GM18870 (cell line): ENCODE results near the gene ANKRD27.
"Not testable (repeated sequence)": the region's sequence is repeated elsewhere in the genome, so short reads cannot be mapped to it uniquely, and the experiment has no call there.

Experiments
- ATAC-seq: cut with Tn5 transposase; IDR thresholded peaks from one replicate; pipeline ENCODE4 v1.9.1; 2021; ENCODE audit warnings: moderate library complexity; ENCODE audit not compliant: unreplicated experiment

Gene ANKRD27

DNA sequence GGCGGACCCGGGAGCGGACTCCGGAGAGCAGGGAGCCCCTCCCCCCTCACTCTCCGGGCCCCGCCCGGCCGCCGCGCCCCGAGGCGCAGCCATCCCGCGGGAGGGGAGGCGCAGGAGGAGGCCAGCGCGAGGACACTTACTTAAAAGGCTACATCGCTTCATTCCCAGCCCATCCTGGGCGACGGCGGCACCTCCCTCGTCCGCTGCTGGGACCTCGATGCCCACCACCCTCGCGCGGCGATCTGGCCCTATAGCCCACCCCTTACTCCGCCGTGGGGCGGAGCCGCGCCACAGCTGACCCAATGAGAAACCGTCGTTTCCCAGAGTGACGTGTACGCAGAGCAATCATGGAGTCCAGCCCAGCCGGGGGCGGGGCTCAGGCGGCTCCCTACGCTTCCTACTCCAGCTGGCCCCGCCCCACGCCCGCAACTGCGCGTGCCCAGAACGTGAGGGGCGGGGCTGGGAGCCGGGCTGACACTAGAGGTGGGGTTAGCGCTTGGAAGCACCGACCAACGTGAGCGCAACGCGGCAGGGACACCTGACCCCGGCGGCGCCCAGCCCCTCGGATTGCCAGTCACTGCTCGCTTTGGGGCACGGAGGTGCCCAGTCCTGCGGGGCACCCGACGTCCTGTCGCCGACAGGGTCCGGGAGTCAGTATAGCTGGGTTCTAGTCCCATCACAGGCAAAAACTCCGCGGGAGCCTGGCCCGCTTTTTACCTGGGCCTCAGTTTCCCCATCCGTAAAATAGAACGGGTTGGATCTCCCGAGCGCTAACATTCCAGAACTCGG is at the start of gene ANKRD27:
Gene ANKRD27 (minus strand): TSS at position 250 of the 789 bp plus-strand sequence. CDS start 16,165 bp downstream, outside the sequence.
- peak; percentile 98 for ATAC-seq

DNA sequence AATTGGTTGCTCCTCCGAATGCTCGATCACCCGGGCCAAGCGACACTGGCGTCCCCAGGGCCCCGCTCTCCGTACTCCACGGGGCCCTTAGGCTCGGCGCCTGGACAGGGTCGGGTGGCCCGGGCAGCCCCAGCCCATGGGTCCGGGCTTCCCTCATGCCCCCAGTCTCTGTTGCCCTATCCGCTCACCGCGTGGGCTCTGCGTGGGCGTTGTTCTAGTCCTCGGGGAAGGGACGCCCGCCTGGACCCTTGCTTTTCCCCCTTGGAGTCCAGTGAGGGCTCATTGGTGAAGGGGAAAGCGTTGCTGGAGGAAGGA is 45.9 kb upstream of the ANKRD27 start:
- ATAC-seq: no peak

DNA sequence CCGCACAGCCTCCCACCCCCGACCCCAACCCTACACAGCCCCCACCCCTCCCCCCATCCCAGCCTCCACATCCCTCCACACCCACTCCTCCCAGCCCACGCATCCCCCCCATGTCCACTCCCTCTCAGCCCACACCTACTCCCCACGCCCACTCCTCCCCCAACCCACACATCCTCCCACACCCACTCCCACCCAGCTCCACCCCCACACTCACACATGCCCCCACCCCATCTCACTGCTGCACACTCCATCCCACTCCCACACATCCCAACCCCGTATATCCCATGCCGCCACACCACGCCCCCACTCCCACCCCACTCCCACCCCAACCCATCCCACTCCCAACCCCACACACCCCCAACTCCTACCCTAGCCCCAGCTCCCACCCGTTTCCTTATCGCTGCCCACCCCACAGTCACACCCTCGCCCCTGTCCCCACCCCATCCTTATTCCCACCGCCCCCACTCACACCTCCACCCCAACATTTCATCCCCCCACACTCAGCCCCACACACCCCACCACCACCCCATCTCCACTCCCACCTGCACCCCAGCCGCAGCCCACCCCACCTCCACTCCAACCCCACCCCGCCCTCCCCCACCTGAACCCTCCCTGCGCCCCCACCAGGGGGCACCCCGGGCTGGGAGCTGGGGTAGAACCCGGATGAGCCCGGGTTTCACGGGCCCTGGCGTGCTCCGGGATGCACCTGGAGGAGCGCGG is 45.4 kb upstream of the ANKRD27 start:
- no peak for ATAC-seq

DNA sequence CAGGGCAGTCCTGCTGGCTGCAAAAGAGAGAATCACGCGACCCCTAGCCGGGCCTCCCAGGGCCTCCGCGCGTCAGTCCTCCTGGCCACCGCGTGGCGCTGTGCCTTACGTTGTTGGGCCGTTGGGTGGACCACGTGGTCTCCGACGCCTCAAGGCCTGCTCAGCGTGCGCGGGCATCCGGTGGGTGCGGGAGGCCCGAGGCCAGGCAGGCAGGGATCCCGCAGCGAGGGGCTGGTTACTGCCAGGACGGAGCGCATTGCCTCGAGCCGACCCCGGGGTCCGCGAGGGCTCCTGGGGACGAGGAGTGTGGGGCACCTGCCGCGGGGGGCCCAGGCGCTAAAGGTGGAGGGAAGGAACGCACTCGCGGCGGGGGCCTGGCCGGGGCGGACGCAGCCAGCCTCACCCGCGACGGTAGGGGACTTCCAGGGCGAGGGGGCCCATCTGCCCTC is 44.7 kb upstream of the ANKRD27 start, which contains the start of gene TDRD12:
Gene TDRD12 (plus strand): TSS at position 157 of the 449 bp plus-strand sequence. CDS start 306 bp downstream, outside the sequence.
- no peak for ATAC-seq

DNA sequence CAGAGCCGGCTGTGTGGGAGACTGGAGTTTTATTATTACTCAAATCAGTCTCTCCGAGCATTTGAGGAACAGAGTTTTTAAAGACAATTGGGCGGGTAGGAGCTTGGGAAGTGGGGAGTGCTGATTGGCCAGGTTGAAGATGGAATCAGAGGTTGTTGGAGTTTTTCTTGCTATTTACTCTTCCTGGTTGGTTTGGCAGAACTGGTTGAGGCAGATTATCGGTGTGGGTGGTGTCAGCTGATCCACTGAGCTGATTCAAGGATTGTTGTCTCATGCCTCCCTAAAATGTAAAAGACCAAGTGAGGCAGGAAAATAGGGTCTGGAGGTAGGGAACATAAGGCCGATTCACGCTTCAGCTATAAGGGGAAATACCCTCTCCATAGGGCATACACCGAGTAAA is 43.3 kb upstream of the ANKRD27 start:
- no peak for ATAC-seq

DNA sequence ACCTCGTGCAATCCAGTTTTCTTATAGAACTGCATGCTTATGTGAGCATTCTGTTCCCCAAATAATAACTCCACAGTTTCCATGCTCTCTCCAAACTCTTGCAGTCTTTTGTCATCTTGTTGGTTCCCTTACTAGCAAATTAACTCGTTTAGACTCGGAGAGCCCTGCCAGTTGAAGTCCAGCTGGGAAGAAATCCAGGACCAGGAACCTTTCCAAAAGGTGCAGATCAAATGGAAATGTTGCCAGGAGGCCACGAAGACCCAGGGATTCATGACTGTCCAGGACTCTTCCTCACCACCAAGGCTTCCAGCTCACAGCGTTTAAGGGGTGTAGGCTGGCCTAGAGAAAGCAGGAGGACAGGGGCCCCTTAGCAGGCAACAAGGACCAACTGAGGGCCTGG is 42.5 kb upstream of the ANKRD27 start:
- no peak for ATAC-seq

GRCh38 chr19:32716203-32716602 is 41.2 kb upstream of the ANKRD27 start:
- not testable (repeated sequence) for ATAC-seq

GRCh38 chr19:32711747-32712146 is 36.8 kb upstream of the ANKRD27 start:
- no peak for ATAC-seq

DNA sequence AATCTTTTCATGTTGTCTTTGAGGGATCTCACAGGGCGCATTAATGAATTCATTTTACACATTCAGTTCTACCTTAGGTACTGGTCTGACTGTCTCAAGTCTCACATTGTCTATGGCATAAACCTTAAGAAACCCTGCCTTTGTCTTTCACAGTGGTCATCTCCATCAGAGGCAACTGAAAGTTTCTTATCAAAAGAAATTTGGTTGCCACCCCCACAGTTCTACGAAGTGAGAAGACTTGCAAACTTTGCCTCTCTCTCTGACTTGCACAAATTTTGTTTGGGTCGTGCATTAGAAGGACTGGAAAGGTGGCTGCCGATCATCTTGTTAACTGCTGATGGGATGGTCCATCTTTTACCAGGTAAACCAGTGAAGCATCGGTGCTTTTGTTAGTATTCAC is 34.1 kb upstream of the ANKRD27 start:
- ATAC-seq: no peak

GRCh38 chr19:32708457-32708856 is 33.5 kb upstream of the ANKRD27 start:
- no peak for ATAC-seq

- not testable (repeated sequence) for ATAC-seq
These were observed 29.0 kb upstream of the ANKRD27 start for GRCh38 chr19:32704006-32704405.

DNA sequence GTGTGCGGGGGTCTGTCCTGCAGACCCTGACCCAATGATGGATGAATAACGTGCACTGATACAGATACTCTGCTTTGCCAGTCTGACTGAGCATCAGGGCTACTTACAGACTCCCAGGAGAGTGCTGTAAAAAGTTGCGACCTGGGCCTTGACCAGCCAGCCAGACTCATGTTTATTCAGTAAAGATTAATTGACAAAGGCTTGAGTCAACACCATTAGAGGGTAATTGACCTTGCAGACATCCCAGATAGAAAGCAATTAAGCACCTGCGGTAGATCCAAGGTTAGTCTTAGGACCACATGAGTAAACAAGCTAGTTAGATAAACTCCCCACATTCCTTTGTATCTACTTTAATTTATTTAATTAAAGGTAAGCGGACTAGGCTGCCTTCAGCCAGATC is 27.0 kb upstream of the ANKRD27 start:
- ATAC-seq: no peak

DNA sequence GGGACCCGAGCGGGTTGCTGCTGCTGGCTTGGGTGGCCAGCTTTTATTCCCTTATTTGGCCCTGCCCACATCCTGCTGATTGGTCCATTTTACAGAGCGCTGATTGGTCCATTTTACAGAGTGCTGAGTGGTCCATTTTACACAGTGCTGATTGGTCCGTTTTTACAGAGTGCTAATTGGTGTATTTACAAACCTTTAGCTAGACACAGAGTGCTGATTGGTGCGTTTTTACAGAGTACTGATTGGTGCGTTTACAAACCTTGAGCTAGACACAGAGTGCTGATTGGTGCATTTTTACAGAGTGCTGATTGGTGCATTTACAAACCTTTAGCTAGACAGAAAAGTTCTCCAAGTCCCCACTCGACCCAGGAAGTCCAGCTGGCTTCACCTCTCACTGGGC is 25.1 kb upstream of the ANKRD27 start:
- ATAC-seq: not testable (repeated sequence)

- ATAC-seq: not testable (repeated sequence)
These were observed 21.8 kb upstream of the ANKRD27 start for GRCh38 chr19:32696771-32697170.

- not testable (repeated sequence) for ATAC-seq
These were observed 20.5 kb upstream of the ANKRD27 start for GRCh38 chr19:32695506-32695905.

- ATAC-seq: not testable (repeated sequence)
These were observed 19.9 kb upstream of the ANKRD27 start for GRCh38 chr19:32694851-32695250.

- ATAC-seq: not testable (repeated sequence)
These were observed 19.3 kb upstream of the ANKRD27 start for GRCh38 chr19:32694316-32694715.

GRCh38 chr19:32693151-32694108 is 18.4 kb upstream of the ANKRD27 start:
- not testable (repeated sequence) for ATAC-seq

DNA sequence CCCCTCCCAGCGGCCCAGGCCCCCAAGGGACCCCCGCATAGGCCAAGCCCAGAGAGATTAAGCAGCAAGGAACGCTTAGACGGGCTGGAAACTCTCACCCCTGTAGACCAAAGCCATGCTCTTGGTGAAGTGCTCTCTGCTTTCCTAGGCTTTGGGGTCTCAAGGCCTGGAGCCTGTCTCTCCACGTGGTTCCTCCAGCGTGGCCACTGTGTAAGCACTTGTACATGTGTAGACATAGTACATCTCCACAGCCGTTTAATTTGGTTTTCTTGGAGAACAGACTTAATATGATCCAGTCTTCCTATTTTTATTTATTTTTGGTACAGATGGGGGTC is 17.7 kb upstream of the ANKRD27 start:
- ATAC-seq: no peak

DNA sequence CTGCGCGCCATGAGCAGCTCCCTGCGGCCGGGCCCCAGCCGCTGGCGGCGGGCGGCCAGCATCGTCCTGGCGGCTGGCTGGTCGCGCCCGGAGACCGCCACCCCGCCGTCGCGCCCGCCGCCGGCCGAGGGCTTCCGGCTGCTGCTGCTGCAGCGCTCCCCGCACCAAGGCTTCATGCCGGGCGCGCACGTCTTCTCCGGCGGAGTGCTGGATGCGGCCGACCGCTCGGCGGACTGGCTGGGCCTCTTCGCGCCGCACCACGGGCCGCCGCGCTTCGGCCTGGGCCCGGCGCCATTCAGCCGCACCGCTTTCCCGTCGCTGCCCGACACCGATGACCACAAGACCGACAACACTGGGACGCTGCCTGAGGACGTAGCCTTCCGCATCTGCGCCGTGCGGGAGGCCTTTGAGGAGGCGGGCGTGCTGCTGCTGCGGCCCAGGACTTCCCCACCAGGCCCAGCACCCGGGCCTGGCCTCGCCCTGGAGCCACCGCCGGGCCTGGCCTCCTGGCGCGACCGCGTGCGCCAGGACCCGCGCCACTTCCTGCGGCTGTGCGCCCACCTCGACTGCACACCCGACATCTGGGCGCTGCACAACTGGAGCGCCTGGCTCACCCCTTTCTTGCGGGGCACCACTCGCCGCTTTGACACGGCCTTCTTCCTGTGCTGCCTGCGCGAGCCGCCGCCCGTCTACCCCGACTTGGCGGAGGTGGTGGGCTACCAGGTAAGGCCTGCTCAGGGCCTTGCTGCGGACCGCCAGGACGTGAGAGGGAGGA is 17.2 kb upstream of the ANKRD27 start:
- ATAC-seq: peak; percentile 31
